ENCODE data around the gene NKIRAS2. TPM values are rescaled to one million over a fixed set of nuclear protein-coding genes. Genes with fewer than 3 reads are reported as not detected.

Gene NKIRAS2
- total RNA-seq, 1 donor from 2014 or later, result 60.2 TPM

- no peak for DNase-seq (ENCODE audit: low read depth, low spot score)
- no peak for TF ChIP-seq CTCF (conservative IDR thresholded peaks at IDR 0.05)
- Mint-ChIP-seq H3K9me3 (no peaks in the 10 kb centered on the region), H3K36me3 (ENCODE audit: low read depth) (no peaks in the 10 kb centered on the region), H3K4me1 (peaks cover 11% of the 10 kb centered on the region), H3K27me3 (ENCODE audit: low read depth) (peaks cover 25% of the 10 kb centered on the region), H3K4me3 (no peak overlapping the region), H3K27ac (ENCODE audit: unreplicated experiment) (no peak overlapping the region)
These were observed 38.2 kb downstream of the NKIRAS2 start for GRCh38 chr17:42058063-42058462.

GRCh38 chr17:42059815-42060214 lies 39.9 kb downstream of the NKIRAS2 start:
- Mint-ChIP-seq H3K4me3 (no peak overlapping the region), H3K36me3 (ENCODE audit: low read depth) (no peaks in the 10 kb centered on the region), H3K27ac (ENCODE audit: unreplicated experiment) (no peak overlapping the region), H3K9me3 (no peaks in the 10 kb centered on the region), H3K27me3 (ENCODE audit: low read depth) (peaks cover 10% of the 10 kb centered on the region), H3K4me1 (peaks cover 16% of the 10 kb centered on the region)
- no peak for DNase-seq (ENCODE audit: low read depth, low spot score)
- no peak for TF ChIP-seq CTCF (conservative IDR thresholded peaks at IDR 0.05)

DNA sequence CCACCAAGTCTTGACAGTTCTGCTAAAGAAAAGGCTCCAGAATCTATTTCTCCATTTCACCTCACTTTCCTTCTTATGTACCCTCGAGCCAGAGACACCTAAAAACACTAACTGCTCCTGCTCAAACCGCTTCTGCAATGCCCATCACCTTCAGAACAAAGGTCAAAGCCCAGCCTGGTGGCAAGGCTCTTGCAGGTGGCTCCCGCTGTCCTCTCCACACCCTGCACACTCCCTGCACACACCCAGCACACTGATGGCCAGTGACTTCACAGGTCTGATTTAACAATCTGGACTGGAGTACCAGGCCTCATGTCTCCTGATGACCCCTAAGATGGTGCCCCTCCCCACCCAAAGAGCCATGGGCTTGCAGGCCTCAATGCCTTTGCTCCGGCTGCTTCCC lies 40.3 kb downstream of the NKIRAS2 start:
- TF ChIP-seq CTCF (conservative IDR thresholded peaks at IDR 0.05), result no peak
- no peaks in the 10 kb centered on the region for H3K9me3 Mint-ChIP-seq
- H3K27ac Mint-ChIP-seq (ENCODE audit: unreplicated experiment), result no peak overlapping the region
- H3K4me1 Mint-ChIP-seq, result peaks cover 12% of the 10 kb centered on the region
- no peak for DNase-seq (ENCODE audit: low read depth, low spot score)
- no peaks in the 10 kb centered on the region for H3K36me3 Mint-ChIP-seq (ENCODE audit: low read depth)
- no peak overlapping the region for H3K4me3 Mint-ChIP-seq
- H3K27me3 Mint-ChIP-seq (ENCODE audit: low read depth), result peaks cover 5% of the 10 kb centered on the region

DNA sequence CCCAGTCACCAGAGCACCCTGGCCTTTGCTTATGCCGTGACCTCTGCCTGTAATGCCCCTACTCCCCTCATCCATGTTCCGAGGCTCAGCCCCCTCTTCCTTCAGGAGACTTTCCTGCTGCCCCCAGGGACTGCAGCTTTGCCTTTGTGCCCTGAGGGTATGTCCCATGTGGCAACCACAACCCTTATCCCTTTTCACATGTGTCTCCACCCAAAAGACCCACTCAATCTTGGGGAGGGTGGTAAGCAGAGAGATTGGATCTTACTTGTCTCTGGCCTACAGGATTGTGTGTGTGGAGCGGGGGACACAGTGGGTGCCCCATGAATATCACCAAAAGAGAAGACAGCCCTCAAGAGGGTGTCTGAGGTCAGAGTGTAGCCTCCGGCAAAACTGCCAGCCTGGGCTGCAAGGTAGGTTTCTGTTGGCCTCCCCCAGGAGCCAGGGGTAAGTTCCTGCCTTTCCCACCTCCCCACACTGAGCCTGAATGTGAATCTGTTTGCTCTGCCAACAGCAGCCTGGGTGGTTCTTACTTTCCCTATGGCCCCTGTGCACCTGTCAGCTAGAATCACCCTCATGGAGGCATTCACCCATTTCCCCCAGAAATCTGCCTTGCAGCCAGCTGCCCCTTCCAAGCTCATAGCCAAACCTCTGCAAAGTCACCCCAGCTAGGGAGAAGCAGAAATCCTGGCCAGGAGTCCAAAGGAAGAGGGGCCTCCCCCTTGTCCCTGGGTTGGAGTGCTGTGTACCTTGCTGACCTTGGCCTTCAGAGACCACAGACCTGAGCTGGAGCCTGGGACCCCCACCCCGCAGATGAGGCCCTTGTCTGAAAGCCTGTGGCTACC lies 42.0 kb downstream of the NKIRAS2 start:
- H3K9me3 Mint-ChIP-seq, result no peaks in the 10 kb centered on the region
- DNase-seq (ENCODE audit: low read depth, low spot score), result no peak
- peaks cover 6% of the 10 kb centered on the region for H3K4me1 Mint-ChIP-seq
- no peak for TF ChIP-seq CTCF (conservative IDR thresholded peaks at IDR 0.05)
- H3K36me3 Mint-ChIP-seq (ENCODE audit: low read depth), result no peaks in the 10 kb centered on the region
- H3K27ac Mint-ChIP-seq (ENCODE audit: unreplicated experiment), result no peak overlapping the region
- no peaks in the 10 kb centered on the region for H3K27me3 Mint-ChIP-seq (ENCODE audit: low read depth)
- H3K4me3 Mint-ChIP-seq, result no peak overlapping the region

- Mint-ChIP-seq H3K27me3 (ENCODE audit: low read depth) (no peaks in the 10 kb centered on the region), H3K27ac (ENCODE audit: unreplicated experiment) (no peak overlapping the region), H3K4me1 (peaks cover 6% of the 10 kb centered on the region), H3K9me3 (no peaks in the 10 kb centered on the region), H3K4me3 (no peak overlapping the region), H3K36me3 (ENCODE audit: low read depth) (no peaks in the 10 kb centered on the region)
- TF ChIP-seq CTCF (conservative IDR thresholded peaks at IDR 0.05), result no peak
- no peak for DNase-seq (ENCODE audit: low read depth, low spot score)
These were observed 42.8 kb downstream of the NKIRAS2 start for GRCh38 chr17:42062681-42063080.

Measured in neural crest cell (in vitro differentiated cells).